H1 (cell line): ENCODE results near the gene NXN. TPM values are rescaled to one million over a fixed set of nuclear protein-coding genes. Genes with fewer than 3 reads are reported as not detected.

Experiments used
- CTCF ChIA-PET: fragments of 300-600 bp; sonication (Branson Sonifier 250); formaldehyde crosslinking; loops from one replicate; lab custom pipeline; 2021; ENCODE audit not compliant: partially characterized antibody; lab: Charles Lee
- POLR2A ChIA-PET: fragments of 300-600 bp; sonication (Branson Sonifier 250); formaldehyde crosslinking; loops from one replicate; lab custom pipeline; 2021; ENCODE audit warnings: inconsistent platforms; ENCODE audit not compliant: partially characterized antibody; lab: Charles Lee
- DNase-seq, 2 experiments: peaks; one replicate each; pipeline versions ENCODE4 v3.0.0 to v3.0.0-alpha.2; 2010 to 2022; ENCODE audit warnings: low spot score in 2 of 2, low read depth in 1 of 2, mixed read lengths in 1 of 2
- FAIRE-seq: peaks from 2 replicates; lab custom pipeline; 2011; peaks lifted over from hg19 to GRCh38; lab: Jason Lieb, UNC
- H2AFZ ChIP-seq: 2 replicates; pipeline ENCODE4 v1.8.1; 2012; ENCODE audit warnings: low read length, inconsistent platforms
- H2AK5ac ChIP-seq: 2 replicates; pipeline ENCODE4 v1.6.1; 2013; ENCODE audit warnings: low read depth, low read length
- H2BK120ac ChIP-seq: replicated peaks from 2 replicates; pipeline ENCODE3; 2013; ENCODE audit warnings: low read depth, low read length, inconsistent platforms
- H2BK12ac ChIP-seq: 2 replicates; pipeline ENCODE4 v1.6.1; 2013; ENCODE audit warnings: low read depth, low read length
- H2BK15ac ChIP-seq: 2 replicates; pipeline ENCODE4 v1.6.1; 2013; ENCODE audit warnings: low read length
- H2BK20ac ChIP-seq: 2 replicates; pipeline ENCODE4 v1.6.1; 2013; ENCODE audit warnings: low read length
- H2BK5ac ChIP-seq: 2 replicates; pipeline ENCODE4 v1.6.1; 2013; ENCODE audit warnings: low read depth, low read length
- H3K14ac ChIP-seq: 2 replicates; pipeline ENCODE4 v1.6.1; 2013; ENCODE audit warnings: inconsistent platforms; ENCODE audit not compliant: insufficient read length
- H3K18ac ChIP-seq: 2 replicates; pipeline ENCODE4 v1.6.1; 2013; ENCODE audit warnings: low read length; ENCODE audit errors: extremely low read depth
- H3K23ac ChIP-seq: 2 replicates; pipeline ENCODE4 v1.6.1; 2013; ENCODE audit warnings: inconsistent platforms; ENCODE audit not compliant: insufficient read length
- H3K23me2 ChIP-seq: 2 replicates; pipeline ENCODE4 v1.6.1; 2013; ENCODE audit warnings: low read depth, low read length
- H3K27ac ChIP-seq: 2 replicates; pipeline ENCODE4 v1.6.1; 2011; ENCODE audit warnings: low read depth, low read length, inconsistent platforms
- H3K27me3 ChIP-seq, 4 experiments: replicated peaks in 1 of 4; 1 replicate in 1 of 4; 2 replicates in 3 of 4; pipeline versions ENCODE4 v1.6.1 to v1.8.1; 2011 to 2013; ENCODE audit warnings: low read length in 3 of 4, mild to moderate bottlenecking in 3 of 4, inconsistent platforms in 2 of 4, mixed read lengths in 2 of 4, moderate library complexity in 1 of 4; ENCODE audit not compliant: control insufficient read depth in 3 of 4, insufficient read depth in 3 of 4; ENCODE audit errors: extremely low read depth in 1 of 4
- H3K36me3 ChIP-seq, 4 experiments: 2 replicates each; pipeline versions ENCODE4 v1.6.1 to v1.8.1; 2011 to 2013; ENCODE audit warnings: mild to moderate bottlenecking in 4 of 4, low read length in 3 of 4, moderate library complexity in 2 of 4, control low read depth in 1 of 4, inconsistent platforms in 1 of 4; ENCODE audit not compliant: insufficient read depth in 4 of 4, control insufficient read depth in 2 of 4
- H3K4ac ChIP-seq: replicated peaks from 2 replicates; pipeline ENCODE3; 2013; ENCODE audit warnings: low read length, low read depth, mixed read lengths, inconsistent platforms; ENCODE audit not compliant: insufficient read length
- H3K4me1 ChIP-seq, 4 experiments: replicated peaks in 1 of 4; 1 replicate in 1 of 4; 2 replicates in 3 of 4; pipeline versions ENCODE4 v1.6.1 to v1.8.1; 2011 to 2013; ENCODE audit warnings: low read length in 3 of 4, inconsistent platforms in 2 of 4, mixed read lengths in 1 of 4; ENCODE audit not compliant: insufficient read depth in 4 of 4, control insufficient read depth in 3 of 4
- H3K4me2 ChIP-seq, 2 experiments: 2 replicates each; pipeline versions ENCODE4 v1.6.1 to v1.8.1; 2011 to 2013; ENCODE audit warnings: low read depth in 2 of 2, low read length in 2 of 2, control low read depth in 1 of 2, inconsistent platforms in 1 of 2, mild to moderate bottlenecking in 1 of 2; ENCODE audit not compliant: insufficient read depth in 1 of 2
- H3K4me3 ChIP-seq, 4 experiments: fragments of 200-600, 300-600 bp in 1 of 4; sonication (generic), shearing (Covaris generic), sonication (Bioruptor Twin) in 1 of 4; 2 replicates each; pipeline versions ENCODE4 v1.5.1 to v1.8.1; 2011 to 2016; ENCODE audit warnings: low read length in 4 of 4, low read depth in 3 of 4, control low read depth in 2 of 4, inconsistent platforms in 2 of 4, mild to moderate bottlenecking in 2 of 4, mixed read lengths in 1 of 4, moderate library complexity in 1 of 4; ENCODE audit not compliant: insufficient read depth in 2 of 4; ENCODE audit errors: extremely low read depth in 1 of 4
- H3K56ac ChIP-seq: replicated peaks from 2 replicates; pipeline ENCODE3; 2013; ENCODE audit warnings: low read depth, mild to moderate bottlenecking, mixed read lengths, low read length, inconsistent platforms; ENCODE audit not compliant: insufficient read length
- H3K79me1 ChIP-seq: 2 replicates; pipeline ENCODE4 v1.6.1; 2013; ENCODE audit warnings: low read depth, low read length, control low read depth
- H3K79me2 ChIP-seq, 2 experiments: 2 replicates each; pipeline versions ENCODE4 v1.6.1 to v1.8.1; 2012 to 2013; ENCODE audit warnings: low read length in 2 of 2, mild to moderate bottlenecking in 2 of 2, inconsistent platforms in 1 of 2; ENCODE audit not compliant: insufficient read depth in 2 of 2, control insufficient read depth in 1 of 2
- H3K9ac ChIP-seq, 4 experiments: replicated peaks in 1 of 4; 1 replicate in 1 of 4; 2 replicates in 3 of 4; pipeline versions ENCODE4 v1.6.1 to v1.8.1; 2011 to 2013; ENCODE audit warnings: low read depth in 3 of 4, low read length in 3 of 4, control low read depth in 2 of 4, mild to moderate bottlenecking in 2 of 4, moderate library complexity in 2 of 4, inconsistent platforms in 1 of 4; ENCODE audit errors: extremely low read depth in 1 of 4
- H3K9me3 ChIP-seq, 2 experiments: 2 replicates each; pipeline versions ENCODE4 v1.6.1 to v1.8.1; 2012 to 2013; ENCODE audit warnings: mild to moderate bottlenecking in 2 of 2, moderate library complexity in 2 of 2, control low read depth in 1 of 2, inconsistent platforms in 1 of 2, low read depth in 1 of 2, low read length in 1 of 2, mixed read lengths in 1 of 2; ENCODE audit not compliant: insufficient read depth in 2 of 2
- H4K20me1 ChIP-seq, 2 experiments: replicated peaks in 1 of 2; 2 replicates each; pipeline versions ENCODE3 to v1.8.1; 2011 to 2013; ENCODE audit warnings: inconsistent platforms in 2 of 2, low read length in 2 of 2, mild to moderate bottlenecking in 1 of 2; ENCODE audit not compliant: insufficient read depth in 2 of 2, control insufficient read depth in 1 of 2
- H4K5ac ChIP-seq: 2 replicates; pipeline ENCODE4 v1.6.1; 2013; ENCODE audit warnings: low read length, low read depth, mixed read lengths, inconsistent platforms; ENCODE audit not compliant: insufficient read length
- H4K8ac ChIP-seq: 2 replicates; pipeline ENCODE4 v1.8.0; 2013; ENCODE audit warnings: mild to moderate bottlenecking, moderate library complexity, low read length, inconsistent platforms; ENCODE audit not compliant: insufficient read depth; ENCODE audit errors: extremely low read depth
- H4K91ac ChIP-seq: replicated peaks from 2 replicates; pipeline ENCODE3; 2013; ENCODE audit warnings: low read length, mixed read lengths, inconsistent platforms; ENCODE audit not compliant: insufficient read length
- BACH1 ChIP-seq: IDR thresholded peaks from 2 replicates; pipeline ENCODE4 v1.6.1; 2012; ENCODE audit warnings: low read length, improper control_type of control experiment
- BRCA1 ChIP-seq: IDR thresholded peaks from 2 replicates; pipeline ENCODE4 v1.6.1; 2012; ENCODE audit warnings: low read depth, low read length, improper control_type of control experiment
- EP300 ChIP-seq, 2 experiments: IDR thresholded peaks; 1 replicate in 1 of 2; 2 replicates in 1 of 2; pipeline ENCODE4 v1.6.1; 2011 to 2012; ENCODE audit warnings: low read depth in 2 of 2, low read length in 2 of 2, mild to moderate bottlenecking in 2 of 2, borderline replicate concordance in 1 of 2, inconsistent platforms in 1 of 2, moderate library complexity in 1 of 2
- MAFK ChIP-seq: IDR thresholded peaks from 2 replicates; pipeline ENCODE4 v1.6.1; 2012; ENCODE audit warnings: low read depth, mild to moderate bottlenecking, improper control_type of control experiment, low read length
- NANOG ChIP-seq: IDR thresholded peaks from 2 replicates; pipeline ENCODE4 v1.6.1; 2011; ENCODE audit warnings: low read length, low read depth, mild to moderate bottlenecking, inconsistent platforms; ENCODE audit not compliant: insufficient read depth, poor library complexity, severe bottlenecking
- RNF2 ChIP-seq: fragments of 200-900, 300-1000 bp; sonication (generic); IDR thresholded peaks from 2 replicates; pipeline ENCODE4 v1.7.1; 2016; ENCODE audit warnings: borderline replicate concordance, low read depth, mild to moderate bottlenecking, antibody characterized with exemption, low read length; ENCODE audit not compliant: poor library complexity, severe bottlenecking; ENCODE audit errors: missing control alignments
- SAP30 ChIP-seq: fragments of 300-600 bp; sonication (generic); IDR thresholded peaks from 2 replicates; pipeline ENCODE4 v1.7.1; 2012; ENCODE audit warnings: low read length, moderate library complexity, mild to moderate bottlenecking, inconsistent platforms; ENCODE audit not compliant: insufficient read depth, insufficient replicate concordance
- SIN3A ChIP-seq, 2 experiments: IDR thresholded peaks in 1 of 2; conservative IDR thresholded peaks in 1 of 2; 2 replicates each; pipeline ENCODE4 v1.6.1; 2011 to 2012; ENCODE audit warnings: low read length in 2 of 2, improper control_type of control experiment in 1 of 2, low read depth in 1 of 2, mild to moderate bottlenecking in 1 of 2
- SIRT6 ChIP-seq: IDR thresholded peaks from one replicate; pipeline ENCODE4 v1.7.1; 2012; ENCODE audit warnings: low read length, inconsistent platforms
- SP1 ChIP-seq: IDR thresholded peaks from 2 replicates; pipeline ENCODE4 v1.6.1; 2011; ENCODE audit warnings: low read depth, low read length
- WGBS, 2 experiments: shearing (Covaris generic) in 1 of 2; methylation state at CpG; one replicate each; pipeline versions ENCODE4 v1.1.6 to v1.1.7; 2013 to 2015; ENCODE audit warnings: low lambda C conversion rate in 2 of 2, mixed read lengths in 2 of 2, inconsistent platforms in 1 of 2, low coverage in 1 of 2, missing lambda C conversion rate in 1 of 2; ENCODE audit not compliant: insufficient replicate concordance in 2 of 2, insufficient coverage in 1 of 2, insufficient read length in 1 of 2; ENCODE audit errors: extremely low coverage in 1 of 2, missing lambda C conversion rate in 1 of 2; 5-methylcytosine and 5-hydroxymethylcytosine counted together
- polyA plus RNA-seq, 7 experiments: library from polyadenylated mRNA; depleted of rRNA in 3 of 7; stranded (reverse) in 5 of 7; unstranded in 2 of 7; fragments of >200 nt in 5 of 7; fragments of 200-250 nt in 2 of 7; gene quantifications; 1 replicate in 5 of 7; 2 replicates in 1 of 7; 4 replicates in 1 of 7; pipeline versions ENCODE4 v1.2.1 to v1.2.3, GENCODE V29; 2011 to 2013; ENCODE audit warnings: missing spikeins in 2 of 7, mixed read lengths in 2 of 7
- total RNA-seq: library from RNA; stranded (reverse); fragmentation: NEBNext Ultra II Directional; extraction: Animal tissue kit (Norgen Biotek cat#: 25700); gene quantifications from 2 replicates; pipeline ENCODE4 v1.2.1, GENCODE V29; 2021

The NXN gene
- total and polyA plus RNA-seq, 2 of the 8 experiments (the other 6 are each of a cell fraction or from before 2014, with no cell fraction given): 94.1 to 107 TPM

DNA sequence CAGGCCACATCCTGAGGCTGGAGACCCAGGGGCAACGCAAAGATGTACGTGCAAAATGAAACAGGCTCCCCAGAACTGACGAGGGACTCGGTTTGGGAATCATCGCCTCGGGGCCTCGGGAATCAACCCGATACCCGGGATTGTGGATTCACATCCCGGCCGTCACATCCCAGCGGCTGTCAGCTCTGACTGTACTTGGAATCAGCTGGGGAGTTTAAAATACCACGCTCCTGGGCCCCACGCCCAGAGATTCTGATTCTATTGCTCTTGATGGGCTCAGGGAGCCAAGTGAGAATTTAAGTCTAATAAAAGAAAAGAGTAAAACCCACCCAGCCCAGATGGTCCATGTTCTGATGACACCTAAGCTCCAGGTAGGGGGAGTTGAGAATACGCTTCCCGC lies 155.2 kb downstream of the NXN start:
- Histone ChIP-seq H2BK20ac (no peak overlapping the region), H2BK12ac (no peak overlapping the region), H2AFZ (no peak overlapping the region), H4K8ac (no peak overlapping the region), H3K56ac (no peak overlapping the region), H2BK120ac (no peak overlapping the region), H3K79me1 (no peaks in the 10 kb centered on the region), H3K79me2 (peaks cover 0 to 6% of the 10 kb centered on the region in 2 experiments; a peak in 1 of 4 replicates), H2BK15ac (no peak overlapping the region), H3K4ac (no peak overlapping the region), H3K23me2 (no peaks in the 10 kb centered on the region), H3K9me3 (no peaks in the 10 kb centered on the region), H4K20me1 (peaks cover 2% of the 10 kb centered on the region in 2 experiments), H4K91ac (no peak overlapping the region), H3K27ac (no peak overlapping the region), H4K5ac (no peak overlapping the region), H3K27me3 (no peaks in the 10 kb centered on the region), H3K4me1 (no peaks in the 10 kb centered on the region; a peak in 1 of 7 replicates), H3K9ac (no peak overlapping the region), H3K23ac (no peak overlapping the region), H2AK5ac (no peak overlapping the region), H3K14ac (no peak overlapping the region), H3K36me3 (peaks cover 5 to 18% (median 13%) of the 10 kb centered on the region in 4 experiments; a peak in 6 of 8 replicates), H3K18ac (no peak overlapping the region), H2BK5ac (no peak overlapping the region), H3K4me3 (no peak overlapping the region), H3K4me2 (no peak overlapping the region)
- 92% methylated on average over 16 of the region's 16 CpGs; no CpG with 5 or more reads in 1 of the 2 experiments for WGBS, 2 experiments
- TF ChIP-seq BRCA1 (no peak), SIRT6 (no peak), NANOG (no peak), RNF2 (no peak), SIN3A (conservative IDR thresholded peaks at IDR 0.05 in 1 of 2, IDR thresholded peaks at IDR 0.05 in 1 of 2; ENCODE audit: low read depth in 1 of 2, low read length in 2 of 2) (no peak), SP1 (no peak), EP300 (IDR thresholded peaks at IDR 0.05; ENCODE audit: borderline replicate concordance in 1 of 2, low read depth in 2 of 2, low read length in 2 of 2) (no peak), MAFK (no peak), SAP30 (no peak), BACH1 (no peak)
- DNase-seq (no peak), FAIRE-seq (no peak)
- POLR2A ChIA-PET: interaction anchor here (1.3 kb wide), 1 partner anchor 155 kb away, joined by 4 read pairs; the partner anchor contains the start of gene NXN
- CTCF ChIA-PET: interaction anchor here (0.6 to 1.6 kb wide), 3 partner anchors 92 to 156 kb away, joined by 3 to 4 read pairs (median 4); no protein-coding TSS in a partner anchor
